ENCODE data around the gene RBM10. TPM values are rescaled to one million over a fixed set of nuclear protein-coding genes. Genes with fewer than 3 reads are reported as not detected.
A peak's percentile ranks its signal among the peaks of the same experiment; 100 is the strongest.

RBM10 gene
- total and polyA plus RNA-seq, 3 donors from 2014 or later: 20.4 to 41.3 (median 28.5) TPM

DNA sequence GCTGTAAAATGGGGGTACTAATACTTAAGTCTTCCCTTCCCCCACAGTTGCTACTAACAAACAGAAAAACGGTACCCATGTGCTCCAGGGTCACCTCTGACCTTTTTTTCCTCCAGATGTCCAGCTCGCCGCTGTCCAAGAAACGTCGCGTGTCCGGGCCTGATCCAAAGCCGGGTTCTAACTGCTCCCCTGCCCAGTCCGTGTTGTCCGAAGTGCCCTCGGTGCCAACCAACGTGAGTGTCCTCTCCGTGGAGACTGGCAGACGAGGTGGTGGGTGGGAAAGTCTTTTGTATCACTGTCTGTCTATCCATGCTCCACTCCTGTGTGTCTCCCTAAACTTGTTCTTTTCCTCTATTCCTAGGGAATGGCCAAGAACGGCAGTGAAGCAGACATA, 53.7 kb downstream of the RBM10 start:
- no peak for DNase-seq
- Histone ChIP-seq H3K4me1 (no peaks in the 10 kb centered on the region), H3K27ac (peak overlapping the region in 1 of 2 donors; percentile 50), H3K36me3 (ENCODE audit: low read depth, missing control alignments) (no peaks in the 10 kb centered on the region), H3K9me3 (no peaks in the 10 kb centered on the region), H3K4me3 (no peak overlapping the region), H3K27me3 (no peaks in the 10 kb centered on the region)
- intact Hi-C loops (cut with DNase I; ENCODE audit: low total_unique reads): loop anchor here (10.0 kb wide), 2 partner anchors 176 to 326 kb away; partner anchors contain the start of gene ZNF157
- WGBS, 2 donors: 28 to 53% methylated on average over 11 to 15 of the region's 15 CpGs
- no peak for TF ChIP-seq POLR2A (IDR thresholded peaks at IDR 0.05)
- TF ChIP-seq, protein P1, sequence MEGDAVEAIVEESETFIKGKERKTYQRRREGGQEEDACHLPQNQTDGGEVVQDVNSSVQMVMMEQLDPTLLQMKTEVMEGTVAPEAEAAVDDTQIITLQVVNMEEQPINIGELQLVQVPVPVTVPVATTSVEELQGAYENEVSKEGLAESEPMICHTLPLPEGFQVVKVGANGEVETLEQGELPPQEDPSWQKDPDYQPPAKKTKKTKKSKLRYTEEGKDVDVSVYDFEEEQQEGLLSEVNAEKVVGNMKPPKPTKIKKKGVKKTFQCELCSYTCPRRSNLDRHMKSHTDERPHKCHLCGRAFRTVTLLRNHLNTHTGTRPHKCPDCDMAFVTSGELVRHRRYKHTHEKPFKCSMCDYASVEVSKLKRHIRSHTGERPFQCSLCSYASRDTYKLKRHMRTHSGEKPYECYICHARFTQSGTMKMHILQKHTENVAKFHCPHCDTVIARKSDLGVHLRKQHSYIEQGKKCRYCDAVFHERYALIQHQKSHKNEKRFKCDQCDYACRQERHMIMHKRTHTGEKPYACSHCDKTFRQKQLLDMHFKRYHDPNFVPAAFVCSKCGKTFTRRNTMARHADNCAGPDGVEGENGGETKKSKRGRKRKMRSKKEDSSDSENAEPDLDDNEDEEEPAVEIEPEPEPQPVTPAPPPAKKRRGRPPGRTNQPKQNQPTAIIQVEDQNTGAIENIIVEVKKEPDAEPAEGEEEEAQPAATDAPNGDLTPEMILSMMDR (IDR thresholded peaks at IDR 0.05): no peak

DNA sequence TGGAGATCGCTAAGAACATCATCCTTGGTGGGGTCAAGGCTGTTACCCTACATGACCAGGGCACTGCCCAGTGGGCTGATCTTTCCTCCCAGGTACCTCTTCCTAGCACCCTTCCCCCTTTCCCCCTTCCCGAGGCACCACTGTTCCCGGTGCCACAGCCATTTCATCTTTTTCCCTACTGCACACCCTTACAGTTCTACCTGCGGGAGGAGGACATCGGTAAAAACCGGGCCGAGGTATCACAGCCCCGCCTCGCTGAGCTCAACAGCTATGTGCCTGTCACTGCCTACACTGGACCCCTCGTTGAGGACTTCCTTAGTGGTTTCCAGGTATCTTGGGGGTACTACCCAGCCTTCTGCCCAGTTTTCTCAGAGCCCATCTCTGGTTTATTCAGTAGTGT, 54.3 kb downstream of the RBM10 start:
- 60 to 81% methylated on average over 1 to 5 of the region's 10 CpGs for WGBS, 2 donors
- H3K36me3 ChIP-seq (ENCODE audit: low read depth, missing control alignments): no peaks in the 10 kb centered on the region
- intact Hi-C loops (cut with DNase I; ENCODE audit: low total_unique reads): loop anchor here (10.0 kb wide), 2 partner anchors 176 to 326 kb away; partner anchors contain the start of gene ZNF157

DNA sequence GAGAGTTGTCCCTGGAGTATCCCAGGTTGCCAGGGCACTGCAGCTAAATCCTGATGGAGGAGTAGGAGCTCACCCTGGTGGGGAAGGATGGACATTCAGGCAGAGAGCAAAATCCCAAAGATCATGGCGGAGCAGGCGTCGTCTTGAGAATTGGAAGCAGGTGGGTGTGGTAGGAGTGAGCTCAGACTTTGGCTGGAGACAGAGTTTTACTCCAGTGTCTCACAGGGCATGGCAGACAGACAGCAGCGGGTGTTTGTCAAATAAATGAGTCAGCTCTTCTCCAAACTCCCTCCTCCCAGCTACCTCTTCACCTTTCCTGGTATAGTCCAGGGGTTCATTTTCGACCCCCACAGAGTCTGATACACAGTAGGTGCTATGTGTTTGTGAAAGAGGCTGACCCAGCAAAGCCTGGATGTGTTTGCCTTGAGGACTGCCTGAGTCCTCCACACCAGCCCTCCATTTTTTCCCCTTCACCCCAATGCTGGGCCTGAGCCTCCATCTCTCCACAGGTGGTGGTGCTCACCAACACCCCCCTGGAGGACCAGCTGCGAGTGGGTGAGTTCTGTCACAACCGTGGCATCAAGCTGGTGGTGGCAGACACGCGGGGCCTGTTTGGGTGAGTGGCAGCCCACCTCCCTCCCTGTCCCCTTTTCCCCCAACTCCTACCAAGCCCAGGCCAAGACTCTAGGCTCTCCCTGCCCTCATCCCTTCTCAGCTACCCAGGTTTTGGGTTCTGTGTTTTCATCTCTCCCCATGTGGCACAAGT, 55.5 kb downstream of the RBM10 start:
- 59 to 83% methylated on average over 5 to 8 of the region's 9 CpGs for WGBS, 2 donors
- DNase-seq: no peak

More for the DNA sequence above, 54.3 kb downstream of the RBM10 start:
- H3K9me3 ChIP-seq: no peaks in the 10 kb centered on the region
- DNase-seq: no peak
- no peaks in the 10 kb centered on the region for H3K4me1 ChIP-seq
- no peak for TF ChIP-seq POLR2A (IDR thresholded peaks at IDR 0.05)
- TF ChIP-seq, protein P1 (IDR thresholded peaks at IDR 0.05): no peak
- no peak overlapping the region for H3K4me3 ChIP-seq
- H3K27ac ChIP-seq: peak overlapping the region in 1 of 2 donors; percentile 50
- H3K27me3 ChIP-seq: no peaks in the 10 kb centered on the region

DNA sequence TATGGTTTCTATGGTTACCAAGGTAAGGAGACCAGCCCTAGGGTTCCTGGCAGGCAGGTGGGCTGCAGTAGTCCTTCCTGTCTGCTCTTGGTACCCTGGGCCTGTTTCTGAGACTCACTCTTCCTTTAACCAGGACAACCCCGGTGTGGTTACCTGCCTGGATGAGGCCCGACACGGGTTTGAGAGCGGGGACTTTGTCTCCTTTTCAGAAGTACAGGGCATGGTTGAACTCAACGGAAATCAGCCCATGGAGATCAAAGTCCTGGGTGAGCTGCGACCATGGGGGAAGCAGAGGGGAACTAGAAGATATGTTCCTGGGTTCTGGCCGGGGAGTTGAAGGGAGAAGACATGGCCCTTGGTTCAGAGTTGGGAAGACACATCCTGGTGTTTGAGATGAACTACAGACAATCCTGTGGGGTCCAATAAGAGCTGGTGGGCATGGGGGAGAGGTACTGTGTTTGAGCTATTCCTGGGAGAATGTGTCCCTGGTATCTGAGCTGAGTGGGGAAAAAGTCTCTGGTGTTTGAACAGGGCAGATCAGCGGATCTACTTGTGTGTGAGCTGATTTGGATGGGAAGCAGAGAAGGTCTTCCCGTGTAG, 56.4 kb downstream of the RBM10 start:
- H3K36me3 ChIP-seq (ENCODE audit: low read depth, missing control alignments): no peaks in the 10 kb centered on the region
- no peak overlapping the region for H3K4me3 ChIP-seq
- no peaks in the 10 kb centered on the region for H3K27me3 ChIP-seq
- 74 to 92% methylated on average over 6 to 8 of the region's 9 CpGs for WGBS, 2 donors
- H3K4me1 ChIP-seq: no peaks in the 10 kb centered on the region
- no peak for DNase-seq
- no peak overlapping the region for H3K27ac ChIP-seq
- H3K9me3 ChIP-seq: no peaks in the 10 kb centered on the region
- intact Hi-C loops (cut with DNase I; ENCODE audit: low total_unique reads): no loop called here
- TF ChIP-seq POLR2A (IDR thresholded peaks at IDR 0.05): no peak
- TF ChIP-seq, protein P1 (IDR thresholded peaks at IDR 0.05): no peak

More for the DNA sequence above, 55.5 kb downstream of the RBM10 start:
- H3K9me3 ChIP-seq: no peaks in the 10 kb centered on the region
- intact Hi-C loops (cut with DNase I; ENCODE audit: low total_unique reads): no loop called here
- TF ChIP-seq, protein P1 (IDR thresholded peaks at IDR 0.05): peak in 1 of 3 experiments; percentile 18
- TF ChIP-seq POLR2A (IDR thresholded peaks at IDR 0.05): no peak
- H3K27ac ChIP-seq: peak overlapping the region in 1 of 2 donors; percentile 39
- no peaks in the 10 kb centered on the region for H3K36me3 ChIP-seq (ENCODE audit: low read depth, missing control alignments)
- H3K27me3 ChIP-seq: no peaks in the 10 kb centered on the region
- no peaks in the 10 kb centered on the region for H3K4me1 ChIP-seq
- H3K4me3 ChIP-seq: no peak overlapping the region

Data from testis (tissue), 3 donors.